MM.1S (cell line): ENCODE measurements around the gene MAML3.

Experiments
- DNase-seq: peaks from one replicate; pipeline ENCODE4 v3.0.0-alpha.2; 2015
- H2AFZ ChIP-seq: fragments of 300-600 bp; sonication (generic); 2 replicates; pipeline ENCODE4 v1.6.0; 2016; ENCODE audit warnings: antibody characterized with exemption, low read length
- H3F3A ChIP-seq: fragments of 300-600 bp; sonication (generic); 2 replicates; pipeline ENCODE4 v1.6.1; 2016; ENCODE audit warnings: mild to moderate bottlenecking, antibody characterized with exemption, low read length, moderate library complexity, mixed read lengths; ENCODE audit not compliant: insufficient read depth
- H3K27ac ChIP-seq: fragments of 300-600 bp; sonication (generic); 2 replicates; pipeline ENCODE4 v1.5.1; 2016; ENCODE audit warnings: mild to moderate bottlenecking, low read length
- H3K27me3 ChIP-seq: fragments of 300-600 bp; sonication (generic); replicated peaks from 2 replicates; pipeline ENCODE4 v1.6.0; 2016; ENCODE audit warnings: low read length; ENCODE audit not compliant: insufficient read depth
- H3K36me3 ChIP-seq: fragments of 300-600 bp; sonication (generic); replicated peaks from 2 replicates; pipeline ENCODE4 v1.6.1; 2016; ENCODE audit warnings: mild to moderate bottlenecking, low read length, mixed read lengths; ENCODE audit not compliant: insufficient read depth
- H3K4me1 ChIP-seq: fragments of 300-600 bp; sonication (generic); 2 replicates; pipeline ENCODE4 v1.6.1; 2016; ENCODE audit warnings: low read length, mixed read lengths
- H3K4me2 ChIP-seq: fragments of 300-600 bp; sonication (generic); 2 replicates; pipeline ENCODE4 v1.6.0; 2016; ENCODE audit warnings: low read depth, low read length
- H3K4me3 ChIP-seq: fragments of 300-600 bp; sonication (generic); 2 replicates; pipeline ENCODE4 v1.5.1; 2016; ENCODE audit warnings: low read length, mixed read lengths
- H3K79me2 ChIP-seq: fragments of 300-600 bp; sonication (generic); 2 replicates; pipeline ENCODE4 v1.6.1; 2016; ENCODE audit warnings: mixed run types, low read length, mixed read lengths
- H3K9ac ChIP-seq: fragments of 300-600 bp; sonication (generic); 2 replicates; pipeline ENCODE4 v1.6.1; 2016; ENCODE audit warnings: low read length, mixed read lengths
- H3K9me2 ChIP-seq: fragments of 300-600 bp; sonication (generic); replicated peaks from 2 replicates; pipeline ENCODE4 v1.6.1; 2016; ENCODE audit warnings: mild to moderate bottlenecking, low read length, mixed read lengths; ENCODE audit not compliant: insufficient read depth
- H3K9me3 ChIP-seq: fragments of 300-600 bp; sonication (generic); replicated peaks from 2 replicates; pipeline ENCODE4 v1.6.1; 2016; ENCODE audit warnings: mild to moderate bottlenecking, low read length, mixed read lengths; ENCODE audit not compliant: insufficient read depth
- H4K20me1 ChIP-seq: fragments of 300-600 bp; sonication (generic); 2 replicates; pipeline ENCODE4 v1.6.1; 2016; ENCODE audit warnings: mild to moderate bottlenecking, low read length, moderate library complexity, mixed read lengths; ENCODE audit not compliant: insufficient read depth
- CTCF ChIP-seq: fragments of 300-600 bp; sonication (generic); IDR thresholded peaks from 2 replicates; pipeline ENCODE4 v1.5.1; 2016; ENCODE audit warnings: antibody characterized with exemption, low read length, mixed read lengths
- EZH2 ChIP-seq: fragments of 300-600 bp; sonication (generic); optimal IDR thresholded peaks from 2 replicates; pipeline ENCODE3; 2017; ENCODE audit warnings: low read depth, mild to moderate bottlenecking, antibody characterized with exemption, low read length, mixed read lengths
- EZH2phosphoT487 ChIP-seq: fragments of 300-600 bp; sonication (generic); IDR thresholded peaks from 2 replicates; pipeline ENCODE4 v1.6.1; 2018; ENCODE audit warnings: antibody characterized with exemption, low read length

The MAML3 gene

GRCh38 chr4:140065393-140065792 lies 88.6 kb downstream of the MAML3 start:
- H4K20me1 ChIP-seq, result no peaks in the 10 kb centered on the region
- H3K9me2 ChIP-seq, result no peaks in the 10 kb centered on the region
- no peaks in the 10 kb centered on the region for H3K27me3 ChIP-seq
- no peaks in the 10 kb centered on the region for H3K4me1 ChIP-seq
- TF ChIP-seq EZH2 (no peak), CTCF (no peak), EZH2phosphoT487 (no peak)
- no peaks in the 10 kb centered on the region for H3F3A ChIP-seq
- no peak overlapping the region for H3K9ac ChIP-seq
- no peaks in the 10 kb centered on the region for H3K9me3 ChIP-seq
- H2AFZ ChIP-seq, result no peak overlapping the region
- no peak overlapping the region for H3K4me2 ChIP-seq
- no peak overlapping the region for H3K4me3 ChIP-seq
- no peak overlapping the region for H3K27ac ChIP-seq
- DNase-seq, result no peak
- H3K79me2 ChIP-seq, result no peaks in the 10 kb centered on the region
- no peaks in the 10 kb centered on the region for H3K36me3 ChIP-seq

- no peak for DNase-seq
- H3K4me2 ChIP-seq, result no peak overlapping the region
- no peaks in the 10 kb centered on the region for H3F3A ChIP-seq
- no peaks in the 10 kb centered on the region for H3K36me3 ChIP-seq
- H3K4me1 ChIP-seq, result no peaks in the 10 kb centered on the region
- H3K27ac ChIP-seq, result no peak overlapping the region
- H3K9me2 ChIP-seq, result no peaks in the 10 kb centered on the region
- H3K9me3 ChIP-seq, result no peaks in the 10 kb centered on the region
- H3K9ac ChIP-seq, result no peak overlapping the region
- no peaks in the 10 kb centered on the region for H4K20me1 ChIP-seq
- TF ChIP-seq CTCF, result no peak
- TF ChIP-seq EZH2, result no peak
- no peak for TF ChIP-seq EZH2phosphoT487
- H2AFZ ChIP-seq, result no peak overlapping the region
- H3K79me2 ChIP-seq, result no peaks in the 10 kb centered on the region
- no peak overlapping the region for H3K4me3 ChIP-seq
- no peaks in the 10 kb centered on the region for H3K27me3 ChIP-seq
Observed at GRCh38 chr4:140061659-140062289, 92.2 kb downstream of the MAML3 start.

GRCh38 chr4:140061194-140061593 lies 92.8 kb downstream of the MAML3 start:
- no peak overlapping the region for H3K4me3 ChIP-seq
- no peaks in the 10 kb centered on the region for H3K4me1 ChIP-seq
- no peak overlapping the region for H2AFZ ChIP-seq
- H3K27me3 ChIP-seq, result no peaks in the 10 kb centered on the region
- H3K9me3 ChIP-seq, result no peaks in the 10 kb centered on the region
- no peak overlapping the region for H3K4me2 ChIP-seq
- TF ChIP-seq CTCF (no peak), EZH2 (no peak), EZH2phosphoT487 (no peak)
- H3K9ac ChIP-seq, result no peak overlapping the region
- H3K9me2 ChIP-seq, result no peaks in the 10 kb centered on the region
- no peaks in the 10 kb centered on the region for H3K79me2 ChIP-seq
- H3K27ac ChIP-seq, result no peak overlapping the region
- H4K20me1 ChIP-seq, result no peaks in the 10 kb centered on the region
- no peaks in the 10 kb centered on the region for H3F3A ChIP-seq
- DNase-seq, result no peak
- no peaks in the 10 kb centered on the region for H3K36me3 ChIP-seq
